Measurements from ENCODE around the gene CRPPA. TPM values are rescaled to one million over a fixed set of nuclear protein-coding genes. Genes with fewer than 3 reads are reported as not detected.
"Not testable (repeated sequence)": the region's sequence is repeated elsewhere in the genome, so short reads cannot be mapped to it uniquely, and the experiment has no call there.

CRPPA gene
- 1.3 and 1.4 TPM in 2 replicates for total RNA-seq

DNA sequence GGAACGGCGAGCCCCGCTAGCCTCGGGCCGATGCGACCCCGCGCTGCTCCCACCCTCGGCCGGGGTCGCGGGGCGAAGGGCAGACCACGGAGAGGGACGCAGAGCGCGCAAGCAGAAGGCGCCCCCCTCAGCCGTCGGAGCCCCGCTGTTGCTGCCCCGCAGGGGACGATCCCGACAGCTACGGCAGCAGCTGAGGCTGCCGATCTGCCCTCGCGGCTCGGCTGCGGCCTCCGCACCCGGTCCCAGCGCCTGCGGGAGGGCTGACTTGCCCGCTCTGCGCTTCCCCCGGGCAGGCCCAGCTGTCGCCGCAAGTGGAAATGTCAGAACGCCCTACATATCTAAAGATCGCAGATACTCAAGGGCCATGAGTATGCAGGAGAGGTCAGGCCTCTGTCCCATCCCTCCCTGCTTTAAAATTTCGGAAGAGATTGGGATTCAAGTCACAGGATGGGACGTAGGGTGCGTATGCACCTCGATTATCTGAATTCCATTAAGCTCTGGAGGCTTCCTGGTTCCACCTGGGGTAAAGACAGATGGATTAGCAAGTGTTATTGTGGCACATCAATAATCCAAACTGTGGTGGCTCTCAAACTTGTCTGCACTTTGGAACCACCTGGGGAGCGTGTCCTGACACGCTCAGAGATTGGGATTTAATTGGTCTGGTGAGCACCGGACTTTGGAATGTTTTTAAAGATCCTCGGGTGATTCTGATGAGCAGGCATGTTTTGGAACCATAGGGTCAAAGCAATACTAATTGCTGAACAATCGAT lies at the start of gene CRPPA:
Gene CRPPA, minus strand, starts transcription at position 206 of the 770 bp plus-strand sequence. CDS start 216 bp downstream, outside the sequence.
- DNase-seq (ENCODE audit: low spot score): peak; percentile 18
- Mint-ChIP-seq H3K36me3 (ENCODE audit: low read depth) (peaks cover 3% of the 10 kb centered on the region), H3K4me3 (ENCODE audit: low read depth) (peak within 1 kb of the TSS; percentile 91), H3K4me1 (ENCODE audit: low read depth) (peaks cover 25% of the 10 kb centered on the region), H3K27me3 (ENCODE audit: low read depth) (peaks cover 9% of the 10 kb centered on the region), H3K27ac (peak within 1 kb of the TSS; percentile 96), H3K9me3 (peaks cover 9% of the 10 kb centered on the region)
- intact Hi-C loops (cut with micrococcal nuclease): loop anchor here (5.0 to 10.0 kb wide), 3 partner anchors 71 to 503 kb away; no protein-coding TSS in a partner anchor

GRCh38 chr7:16465469-16466361 lies 44.4 kb upstream of the CRPPA start, which contains the start of gene SOSTDC1:
Gene SOSTDC1, minus strand, starts transcription at chr7:16465738. Its CDS starts 70 bp downstream, at chr7:16465668.
- H3K27ac Mint-ChIP-seq: no peak within 1 kb of the TSS
- intact Hi-C loops (cut with micrococcal nuclease): no loop called here
- H3K9me3 Mint-ChIP-seq: no peaks in the 10 kb centered on the region
- no peak for DNase-seq (ENCODE audit: low spot score)
- no peak within 1 kb of the TSS for H3K4me3 Mint-ChIP-seq (ENCODE audit: low read depth)
- H3K4me1 Mint-ChIP-seq (ENCODE audit: low read depth): peaks cover 2% of the 10 kb centered on the region
- peaks cover 13% of the 10 kb centered on the region for H3K27me3 Mint-ChIP-seq (ENCODE audit: low read depth)
- H3K36me3 Mint-ChIP-seq (ENCODE audit: low read depth): no peaks in the 10 kb centered on the region

- no peak for DNase-seq (ENCODE audit: low spot score)
- Mint-ChIP-seq H3K4me3 (ENCODE audit: low read depth) (no peak overlapping the region), H3K4me1 (ENCODE audit: low read depth) (peaks cover 2% of the 10 kb centered on the region), H3K27ac (no peak overlapping the region), H3K9me3 (no peaks in the 10 kb centered on the region), H3K27me3 (ENCODE audit: low read depth) (peaks cover 13% of the 10 kb centered on the region), H3K36me3 (ENCODE audit: low read depth) (no peaks in the 10 kb centered on the region)
- intact Hi-C loops (cut with micrococcal nuclease): no loop called here
These were observed 42.8 kb upstream of the CRPPA start for GRCh38 chr7:16463949-16464715.

DNA sequence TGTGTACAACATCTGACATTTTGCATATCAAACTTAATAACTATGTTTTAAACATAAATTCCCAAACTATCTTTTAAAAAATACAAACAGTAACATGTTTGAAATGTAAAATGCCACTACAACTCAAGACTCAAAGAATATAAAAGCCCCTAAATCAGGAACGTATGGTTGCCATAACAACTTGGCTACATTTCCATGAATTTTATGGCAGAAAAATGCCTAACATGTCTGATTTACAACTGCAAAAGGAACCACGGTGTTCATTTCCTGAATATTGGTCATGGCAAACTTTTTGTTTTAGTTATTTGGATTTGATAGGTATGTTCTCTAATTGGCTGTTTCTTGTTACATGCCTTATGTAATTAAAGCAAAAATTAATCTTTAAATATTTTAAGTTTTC lies 42.2 kb upstream of the CRPPA start:
- H3K27ac Mint-ChIP-seq: no peak overlapping the region
- H3K36me3 Mint-ChIP-seq (ENCODE audit: low read depth): no peaks in the 10 kb centered on the region
- H3K27me3 Mint-ChIP-seq (ENCODE audit: low read depth): peaks cover 13% of the 10 kb centered on the region
- no peaks in the 10 kb centered on the region for H3K9me3 Mint-ChIP-seq
- no peak for DNase-seq (ENCODE audit: low spot score)
- intact Hi-C loops (cut with micrococcal nuclease): no loop called here
- H3K4me1 Mint-ChIP-seq (ENCODE audit: low read depth): peaks cover 2% of the 10 kb centered on the region
- no peak overlapping the region for H3K4me3 Mint-ChIP-seq (ENCODE audit: low read depth)

GRCh38 chr7:16462431-16462889 lies 41.1 kb upstream of the CRPPA start:
- Mint-ChIP-seq H3K36me3 (ENCODE audit: low read depth) (no peaks in the 10 kb centered on the region), H3K9me3 (no peaks in the 10 kb centered on the region), H3K4me3 (ENCODE audit: low read depth) (no peak overlapping the region), H3K27ac (no peak overlapping the region), H3K27me3 (ENCODE audit: low read depth) (peaks cover 13% of the 10 kb centered on the region), H3K4me1 (ENCODE audit: low read depth) (peaks cover 2% of the 10 kb centered on the region)
- intact Hi-C loops (cut with micrococcal nuclease): no loop called here
- no peak for DNase-seq (ENCODE audit: low spot score)

GRCh38 chr7:16460789-16461493 lies 39.6 kb upstream of the CRPPA start:
- H3K4me3 Mint-ChIP-seq (ENCODE audit: low read depth): no peak overlapping the region
- peaks cover 13% of the 10 kb centered on the region for H3K27me3 Mint-ChIP-seq (ENCODE audit: low read depth)
- H3K36me3 Mint-ChIP-seq (ENCODE audit: low read depth): no peaks in the 10 kb centered on the region
- no peak for DNase-seq (ENCODE audit: low spot score)
- no peak overlapping the region for H3K27ac Mint-ChIP-seq
- peaks cover 2% of the 10 kb centered on the region for H3K4me1 Mint-ChIP-seq (ENCODE audit: low read depth)
- no peaks in the 10 kb centered on the region for H3K9me3 Mint-ChIP-seq
- intact Hi-C loops (cut with micrococcal nuclease): no loop called here

- intact Hi-C loops (cut with micrococcal nuclease): not testable (repeated sequence)
These were observed 35.0 kb upstream of the CRPPA start for GRCh38 chr7:16456303-16456702.

GRCh38 chr7:16455591-16455990 lies 34.3 kb upstream of the CRPPA start:
- Mint-ChIP-seq H3K4me3 (ENCODE audit: low read depth) (no peak overlapping the region), H3K4me1 (ENCODE audit: low read depth) (peaks cover 2% of the 10 kb centered on the region), H3K27ac (no peak overlapping the region), H3K36me3 (ENCODE audit: low read depth) (no peaks in the 10 kb centered on the region), H3K27me3 (ENCODE audit: low read depth) (peaks cover 3% of the 10 kb centered on the region), H3K9me3 (no peaks in the 10 kb centered on the region)
- no peak for DNase-seq (ENCODE audit: low spot score)
- intact Hi-C loops (cut with micrococcal nuclease): no loop called here

More at GRCh38 chr7:16456303-16456702, 35.0 kb upstream of the CRPPA start:
- not testable (repeated sequence) for H3K27ac Mint-ChIP-seq; H3K4me3 Mint-ChIP-seq (ENCODE audit: low read depth); H3K27me3 Mint-ChIP-seq (ENCODE audit: low read depth); DNase-seq (ENCODE audit: low spot score); H3K36me3 Mint-ChIP-seq (ENCODE audit: low read depth); H3K4me1 Mint-ChIP-seq (ENCODE audit: low read depth); H3K9me3 Mint-ChIP-seq

- no peaks in the 10 kb centered on the region for H3K4me1 Mint-ChIP-seq (ENCODE audit: low read depth)
- no peak for DNase-seq (ENCODE audit: low spot score)
- no peaks in the 10 kb centered on the region for H3K36me3 Mint-ChIP-seq (ENCODE audit: low read depth)
- H3K9me3 Mint-ChIP-seq: no peaks in the 10 kb centered on the region
- intact Hi-C loops (cut with micrococcal nuclease): no loop called here
- no peak overlapping the region for H3K4me3 Mint-ChIP-seq (ENCODE audit: low read depth)
- peaks cover 6% of the 10 kb centered on the region for H3K27me3 Mint-ChIP-seq (ENCODE audit: low read depth)
- no peak overlapping the region for H3K27ac Mint-ChIP-seq
These were observed 29.0 kb upstream of the CRPPA start for GRCh38 chr7:16450366-16450765.

DNA sequence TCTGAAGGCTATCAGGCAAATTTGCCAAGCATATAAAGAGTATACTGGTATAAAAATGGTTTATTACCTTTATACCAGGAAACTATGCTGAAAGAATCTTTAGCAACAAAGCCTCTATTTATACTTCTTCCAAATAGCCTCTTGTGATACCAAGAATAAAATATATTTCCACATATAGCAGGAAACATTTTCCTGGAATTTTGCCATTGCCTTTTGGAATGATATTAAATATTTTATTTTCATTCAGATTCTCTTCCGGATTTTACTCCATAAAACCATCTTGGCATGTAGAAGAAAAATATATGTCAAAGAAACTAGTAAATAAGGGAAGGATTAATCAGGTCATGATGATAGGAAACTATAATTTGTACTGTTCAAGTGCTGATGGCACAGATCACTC lies 26.5 kb upstream of the CRPPA start:
- Mint-ChIP-seq H3K27ac (no peak overlapping the region), H3K9me3 (no peaks in the 10 kb centered on the region), H3K36me3 (ENCODE audit: low read depth) (no peaks in the 10 kb centered on the region), H3K4me1 (ENCODE audit: low read depth) (no peaks in the 10 kb centered on the region), H3K4me3 (ENCODE audit: low read depth) (no peak overlapping the region), H3K27me3 (ENCODE audit: low read depth) (peaks cover 6% of the 10 kb centered on the region)
- intact Hi-C loops (cut with micrococcal nuclease): no loop called here
- DNase-seq (ENCODE audit: low spot score): no peak

GRCh38 chr7:16446508-16446907 lies 25.2 kb upstream of the CRPPA start:
- H3K4me1 Mint-ChIP-seq (ENCODE audit: low read depth): no peaks in the 10 kb centered on the region
- intact Hi-C loops (cut with micrococcal nuclease): no loop called here
- no peak overlapping the region for H3K27ac Mint-ChIP-seq
- no peaks in the 10 kb centered on the region for H3K9me3 Mint-ChIP-seq
- H3K36me3 Mint-ChIP-seq (ENCODE audit: low read depth): no peaks in the 10 kb centered on the region
- H3K4me3 Mint-ChIP-seq (ENCODE audit: low read depth): no peak overlapping the region
- H3K27me3 Mint-ChIP-seq (ENCODE audit: low read depth): peaks cover 7% of the 10 kb centered on the region
- DNase-seq (ENCODE audit: low spot score): no peak

DNA sequence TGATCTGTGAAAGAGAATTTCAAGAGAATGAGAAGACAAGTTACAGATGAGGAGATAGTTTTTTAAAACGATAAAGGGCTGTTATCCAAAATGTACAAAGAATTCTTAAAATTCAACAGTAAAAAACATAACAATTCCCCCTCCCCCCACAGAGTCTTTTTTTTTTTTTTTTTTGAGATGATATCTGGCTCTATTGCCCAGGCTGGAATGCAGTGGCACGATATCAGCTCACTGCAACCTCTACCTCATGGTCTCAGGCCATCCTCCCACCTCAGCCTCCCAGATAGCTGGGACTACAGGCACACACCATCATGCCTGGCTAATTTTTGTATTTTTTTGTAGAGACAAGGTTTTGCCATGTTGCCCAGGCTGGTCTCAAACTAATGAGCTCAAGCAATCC lies 22.5 kb upstream of the CRPPA start:
- H3K4me1 Mint-ChIP-seq (ENCODE audit: low read depth); H3K4me3 Mint-ChIP-seq (ENCODE audit: low read depth); H3K36me3 Mint-ChIP-seq (ENCODE audit: low read depth); H3K27ac Mint-ChIP-seq; intact Hi-C loops (cut with micrococcal nuclease); DNase-seq (ENCODE audit: low spot score); H3K27me3 Mint-ChIP-seq (ENCODE audit: low read depth); H3K9me3 Mint-ChIP-seq: not testable (repeated sequence)

Measured in activated T-helper 2 cell treated with anti-CD3 and anti-CD28 coated beads, Interferon-gamma antibody, Interleukin-2, Interleukin-4, amounts not matched to agents 10 μg/mL and 5 μg/mL and 100 μg/mL, durations not matched to agents 14 hours and 24 hours and 36 hours (primary cell).